Vagina (tissue), 2 donors: Measurements from ENCODE around the gene GNS.

Experiments
- CTCF ChIP-seq, 3 experiments: fragments of 450-650 bp in 2 of 3; fragments of 200-600 bp in 1 of 3; sonication (generic) in 1 of 3; IDR thresholded peaks; one replicate each; pipeline ENCODE4 v1.5.1; 2017 to 2019; ENCODE audit warnings: antibody characterized with exemption in 3 of 3, mild to moderate bottlenecking in 2 of 3, moderate library complexity in 2 of 3
- POLR2A ChIP-seq, 2 donors: fragments of 450-650 bp; IDR thresholded peaks; one replicate each; pipeline ENCODE4 v1.6.1; 2017; ENCODE audit warnings: antibody characterized with exemption in 2 of 2, mild to moderate bottlenecking in 2 of 2, moderate library complexity in 2 of 2
- POLR2AphosphoS5 ChIP-seq, 2 donors: sonication (generic); formaldehyde crosslinking; IDR thresholded peaks; one replicate each; pipeline ENCODE4 v1.9.0; 2017; ENCODE audit warnings: antibody characterized with exemption in 2 of 2, mild to moderate bottlenecking in 2 of 2, low read depth in 1 of 2; ENCODE audit not compliant: insufficient read depth in 1 of 2

GRCh38 chr12:64791036-64791435, 31.8 kb upstream of the GNS start:
- TF ChIP-seq CTCF (IDR thresholded peaks at IDR 0.05) (no peak), POLR2AphosphoS5 (IDR thresholded peaks at IDR 0.05; ENCODE audit: insufficient read depth in 1 of 2, low read depth in 1 of 2) (no peak), POLR2A (IDR thresholded peaks at IDR 0.05) (no peak)
